Cardiac fibroblast (primary cell): ENCODE measurements around the gene HAND2.
A peak's percentile ranks its signal among the peaks of the same experiment; 100 is the strongest.

Source experiments
- DNase-seq, 2 donors: peaks; one replicate each; pipeline versions ENCODE4 v3.0.0 to v3.0.0-alpha.2; 2010; ENCODE audit warnings: low read depth in 2 of 2
- H3K4me3 ChIP-seq, 2 donors: replicated peaks in 1 of 2; 1 replicate in 1 of 2; 2 replicates in 1 of 2; pipeline ENCODE4 v1.5.1; 2011; ENCODE audit warnings: low read depth in 2 of 2, low read length in 2 of 2, mild to moderate bottlenecking in 2 of 2, moderate library complexity in 1 of 2
- CTCF ChIP-seq: IDR thresholded peaks from one replicate; pipeline ENCODE4 v1.5.1; 2011; ENCODE audit warnings: low read depth, mild to moderate bottlenecking, low read length, inconsistent platforms

The HAND2 gene

GRCh38 chr4:173529477-173530325, at the start of gene HAND2:
HAND2 (minus strand) TSS chr4:173530229; CDS start chr4:173529289, 940 bp downstream.
- TF ChIP-seq CTCF: no peak
- peak; percentile 84 to 93 for DNase-seq
- H3K4me3 ChIP-seq: peak within 1 kb of the TSS; percentile 70 to 82

- DNase-seq: no peak
- no peak for TF ChIP-seq CTCF
- no peak overlapping the region for H3K4me3 ChIP-seq
Measured at GRCh38 chr4:173578956-173579355, 48.9 kb upstream of the HAND2 start.

- no peak for TF ChIP-seq CTCF
- DNase-seq: no peak
- H3K4me3 ChIP-seq: no peak overlapping the region
Measured at GRCh38 chr4:173577963-173578362, 47.9 kb upstream of the HAND2 start.

GRCh38 chr4:173575482-173576152, 45.6 kb upstream of the HAND2 start:
- H3K4me3 ChIP-seq: no peak overlapping the region
- no peak for TF ChIP-seq CTCF
- DNase-seq: no peak

GRCh38 chr4:173573725-173574124, 43.7 kb upstream of the HAND2 start:
- TF ChIP-seq CTCF: no peak
- no peak overlapping the region for H3K4me3 ChIP-seq
- no peak for DNase-seq

- H3K4me3 ChIP-seq: no peak overlapping the region
- no peak for DNase-seq
- no peak for TF ChIP-seq CTCF
Measured at GRCh38 chr4:173573286-173573685, 43.3 kb upstream of the HAND2 start.
